ENCODE measurements around the gene SLC12A4. TPM values are rescaled to one million over a fixed set of nuclear protein-coding genes. Genes with fewer than 3 reads are reported as not detected.
"Not testable (repeated sequence)": the region's sequence is repeated elsewhere in the genome, so short reads cannot be mapped to it uniquely, and the experiment has no call there.

Gene SLC12A4
- total RNA-seq, 1 donor = 6.9 TPM

DNA sequence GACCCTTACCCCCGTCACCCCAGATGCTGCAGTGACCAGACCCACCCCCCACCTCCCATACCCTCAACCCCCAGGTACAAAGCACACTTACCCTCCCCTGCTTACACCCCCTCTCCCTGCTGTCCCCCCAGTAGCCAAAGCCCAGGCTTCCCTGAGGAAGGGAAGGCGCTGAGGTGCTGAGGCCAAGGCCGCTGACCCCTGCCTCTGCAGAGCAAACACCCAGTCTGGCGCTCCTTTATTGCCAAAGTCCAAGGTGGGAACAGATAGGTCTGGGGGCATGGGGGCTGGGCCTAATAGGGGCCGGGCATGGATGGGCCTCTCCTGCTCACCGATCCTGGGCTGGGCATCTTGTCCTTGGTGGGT, 25.2 kb downstream of the SLC12A4 start:
- Histone ChIP-seq H3K4me3 (ENCODE audit: low read length) (no peak overlapping the region), H3K4me1 (ENCODE audit: insufficient read depth, low read length) (peaks cover 24% of the 10 kb centered on the region), H3K27me3 (ENCODE audit: insufficient read depth, low read length) (no peaks in the 10 kb centered on the region), H3K9me3 (ENCODE audit: low read depth, low read length) (no peaks in the 10 kb centered on the region)

DNA sequence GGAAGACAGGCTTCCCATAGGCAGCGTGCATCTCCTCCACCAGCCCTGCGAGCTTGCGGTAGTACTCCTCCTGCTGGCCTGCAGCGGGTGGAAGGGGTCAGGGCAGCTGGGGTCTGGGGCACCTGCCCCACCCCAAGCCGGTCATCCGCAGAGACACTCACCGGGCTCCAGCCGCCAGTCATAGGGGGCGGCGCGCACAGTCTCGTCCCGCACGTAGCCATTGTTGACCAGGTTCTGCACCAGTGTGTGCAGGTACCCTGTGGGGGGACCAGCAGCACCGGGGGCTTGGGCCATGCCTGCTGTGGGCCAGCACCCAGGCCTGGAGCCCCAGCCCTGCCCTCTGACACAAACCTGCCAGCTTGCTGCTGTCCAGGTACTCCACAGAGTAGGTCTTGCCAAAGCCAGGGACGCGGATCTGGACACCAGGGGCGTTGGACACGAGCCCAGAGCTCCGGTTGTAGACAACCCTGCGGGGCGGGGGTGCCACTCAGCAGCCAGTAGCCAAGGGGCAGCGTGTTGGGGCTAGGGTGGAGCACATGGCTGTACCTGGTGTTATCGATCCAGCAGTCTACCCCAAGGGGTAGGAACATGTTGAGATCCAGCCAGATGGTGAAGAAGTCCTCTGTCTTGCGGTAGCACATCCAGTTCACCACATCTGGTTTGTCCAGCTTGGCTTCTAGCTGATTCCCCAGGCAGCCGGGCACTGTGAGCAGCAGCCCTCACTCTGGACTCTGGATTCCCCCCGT, 25.8 kb downstream of the SLC12A4 start:
- H3K27me3 ChIP-seq (ENCODE audit: insufficient read depth, low read length) = no peaks in the 10 kb centered on the region
- H3K4me1 ChIP-seq (ENCODE audit: insufficient read depth, low read length) = peaks cover 28% of the 10 kb centered on the region
- H3K4me3 ChIP-seq (ENCODE audit: low read length) = no peak overlapping the region
- H3K9me3 ChIP-seq (ENCODE audit: low read depth, low read length) = no peaks in the 10 kb centered on the region

DNA sequence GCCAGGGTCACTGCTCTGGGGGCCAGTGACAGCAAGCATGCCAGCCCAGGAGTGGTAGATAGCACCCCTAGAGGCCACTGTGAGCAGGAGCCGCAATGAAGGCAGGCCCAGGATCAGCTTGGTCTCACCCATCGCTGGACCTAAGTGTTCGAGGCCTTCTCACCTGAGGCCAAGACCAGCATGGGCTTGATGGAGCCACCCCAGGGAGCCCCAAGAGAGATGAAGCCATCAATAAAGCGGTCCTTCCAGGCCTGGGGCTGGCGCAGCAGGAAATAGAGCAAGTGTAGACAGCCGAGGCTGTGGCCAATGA, 26.3 kb downstream of the SLC12A4 start:
- H3K4me3 ChIP-seq (ENCODE audit: low read length) = no peak overlapping the region
- H3K27me3 ChIP-seq (ENCODE audit: insufficient read depth, low read length) = no peaks in the 10 kb centered on the region
- no peaks in the 10 kb centered on the region for H3K9me3 ChIP-seq (ENCODE audit: low read depth, low read length)
- peaks cover 33% of the 10 kb centered on the region for H3K4me1 ChIP-seq (ENCODE audit: insufficient read depth, low read length)

DNA sequence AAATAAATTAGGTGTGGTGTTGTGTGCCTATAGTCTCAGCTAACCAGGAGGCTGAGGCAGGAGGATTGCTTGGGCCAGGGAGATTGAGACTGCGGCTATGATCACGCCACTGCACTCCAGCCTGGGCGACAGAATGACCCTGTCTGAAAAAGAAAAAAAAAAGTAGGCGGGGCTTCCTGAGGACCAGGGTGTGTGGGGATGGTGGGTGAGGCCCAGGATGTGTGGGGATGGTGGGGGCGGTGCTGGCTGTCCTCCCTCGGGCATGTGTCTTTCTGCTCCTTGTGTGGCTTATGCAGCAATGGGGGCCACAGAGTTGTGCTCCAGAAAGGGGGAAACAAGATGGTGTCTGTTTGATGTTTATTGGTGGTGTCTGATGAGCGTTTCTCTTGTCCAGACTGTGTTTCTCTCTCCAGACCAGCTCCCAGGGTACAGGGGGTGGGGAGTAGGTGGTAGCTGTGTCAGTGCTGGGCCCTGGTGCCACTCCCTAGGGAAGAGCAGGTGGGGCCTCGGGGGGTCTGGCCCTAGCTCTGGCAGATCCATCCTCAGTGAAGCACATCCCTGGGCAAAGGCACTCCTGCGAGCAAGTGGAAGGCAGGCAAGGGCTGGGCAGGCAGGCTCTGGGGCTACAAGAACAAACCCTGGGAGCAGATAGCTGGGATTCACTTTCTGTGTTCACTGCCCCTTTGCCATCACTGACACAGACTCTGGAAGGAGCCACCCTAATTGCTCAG, 26.8 kb downstream of the SLC12A4 start:
- H3K9me3 ChIP-seq (ENCODE audit: low read depth, low read length) = no peaks in the 10 kb centered on the region
- H3K4me1 ChIP-seq (ENCODE audit: insufficient read depth, low read length) = peaks cover 38% of the 10 kb centered on the region
- H3K4me3 ChIP-seq (ENCODE audit: low read length) = no peak overlapping the region
- no peaks in the 10 kb centered on the region for H3K27me3 ChIP-seq (ENCODE audit: insufficient read depth, low read length)

DNA sequence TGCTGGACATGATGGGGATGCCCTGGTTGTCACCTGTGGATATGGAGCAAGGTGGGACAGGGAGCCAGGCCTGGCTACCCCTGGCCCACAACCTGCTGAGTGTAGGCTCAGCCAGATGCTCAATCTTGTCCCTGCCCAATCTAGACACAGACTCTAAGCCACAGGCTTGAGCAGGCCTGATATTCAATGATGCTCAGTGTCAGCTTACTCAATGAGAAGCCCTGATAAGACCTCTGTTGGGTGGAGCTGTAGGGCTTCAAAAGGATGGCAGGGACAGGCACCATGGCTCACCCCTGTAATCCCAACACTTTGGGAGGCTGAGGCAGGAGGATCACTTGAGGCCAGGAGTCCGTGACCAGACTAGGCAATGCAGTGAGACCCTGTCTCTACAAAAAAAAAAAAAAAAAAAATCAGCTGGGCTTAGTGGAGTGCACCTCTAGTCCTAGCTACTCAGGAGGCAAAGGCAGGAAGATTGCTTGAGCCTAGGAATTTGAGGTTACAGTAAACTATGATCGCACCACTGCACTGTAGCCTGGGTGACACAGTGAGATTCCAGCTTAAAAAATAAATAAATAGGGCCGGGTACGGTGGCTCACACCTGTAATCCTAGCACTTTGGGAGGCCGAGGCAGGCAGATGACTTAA, 27.9 kb downstream of the SLC12A4 start:
- peaks cover 38% of the 10 kb centered on the region for H3K4me1 ChIP-seq (ENCODE audit: insufficient read depth, low read length)
- no peak overlapping the region for H3K4me3 ChIP-seq (ENCODE audit: low read length)
- H3K27me3 ChIP-seq (ENCODE audit: insufficient read depth, low read length) = no peaks in the 10 kb centered on the region
- H3K9me3 ChIP-seq (ENCODE audit: low read depth, low read length) = no peaks in the 10 kb centered on the region

DNA sequence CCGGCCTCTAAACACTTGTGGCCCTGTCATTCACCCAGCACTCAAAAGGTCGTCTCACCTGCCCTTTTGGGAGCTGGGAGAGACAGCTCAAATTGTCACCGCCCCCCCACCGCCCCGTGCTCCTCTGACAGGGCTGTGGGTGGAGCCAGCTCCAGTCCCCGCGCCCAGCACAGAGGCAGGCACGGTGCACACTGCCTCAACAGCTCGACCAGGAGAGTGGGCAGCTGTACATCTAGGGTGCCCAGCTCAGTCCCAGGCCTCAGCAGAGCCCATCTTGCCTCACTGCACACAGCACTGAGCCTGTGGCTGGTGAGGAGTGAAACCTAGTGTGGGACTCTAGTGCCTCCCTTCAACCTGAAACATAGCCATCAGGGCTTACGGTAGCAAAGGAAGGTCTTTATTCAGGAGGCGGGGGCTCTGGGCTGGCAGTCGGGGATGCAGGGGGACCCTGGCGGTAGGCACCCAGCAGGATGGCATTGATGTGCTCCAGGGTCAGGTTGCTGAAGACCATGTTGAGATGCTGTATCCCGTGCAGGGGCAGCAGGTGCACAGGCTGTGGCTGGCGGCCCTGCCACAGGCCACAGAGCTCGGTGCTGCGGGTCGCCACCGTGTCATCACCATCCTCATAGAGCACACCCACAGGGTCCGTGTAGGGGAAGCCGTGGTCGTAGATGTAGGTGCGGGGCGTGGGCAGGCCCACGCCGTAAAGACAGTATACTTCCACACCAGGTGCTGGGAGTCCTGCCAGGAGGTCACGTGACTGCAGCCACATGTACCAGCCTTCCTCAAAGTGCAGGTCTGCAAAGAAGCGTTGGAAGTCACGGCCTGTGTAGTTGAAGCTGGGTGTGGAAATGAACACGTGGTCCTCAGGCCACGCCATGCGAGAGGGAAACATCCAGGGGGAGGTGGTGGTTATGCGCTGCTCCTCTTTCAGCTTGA, 28.7 kb downstream of the SLC12A4 start:
- Histone ChIP-seq H3K4me3 (ENCODE audit: low read length) (no peak overlapping the region), H3K27me3 (ENCODE audit: insufficient read depth, low read length) (no peaks in the 10 kb centered on the region), H3K4me1 (ENCODE audit: insufficient read depth, low read length) (peaks cover 46% of the 10 kb centered on the region), H3K9me3 (ENCODE audit: low read depth, low read length) (no peaks in the 10 kb centered on the region)

GRCh38 chr16:67937713-67938112, 30.7 kb downstream of the SLC12A4 start:
- not testable (repeated sequence) for H3K27me3 ChIP-seq (ENCODE audit: insufficient read depth, low read length); H3K9me3 ChIP-seq (ENCODE audit: low read depth, low read length); H3K4me3 ChIP-seq (ENCODE audit: low read length)
- H3K4me1 ChIP-seq (ENCODE audit: insufficient read depth, low read length) = peaks cover 52% of the 10 kb centered on the region

DNA sequence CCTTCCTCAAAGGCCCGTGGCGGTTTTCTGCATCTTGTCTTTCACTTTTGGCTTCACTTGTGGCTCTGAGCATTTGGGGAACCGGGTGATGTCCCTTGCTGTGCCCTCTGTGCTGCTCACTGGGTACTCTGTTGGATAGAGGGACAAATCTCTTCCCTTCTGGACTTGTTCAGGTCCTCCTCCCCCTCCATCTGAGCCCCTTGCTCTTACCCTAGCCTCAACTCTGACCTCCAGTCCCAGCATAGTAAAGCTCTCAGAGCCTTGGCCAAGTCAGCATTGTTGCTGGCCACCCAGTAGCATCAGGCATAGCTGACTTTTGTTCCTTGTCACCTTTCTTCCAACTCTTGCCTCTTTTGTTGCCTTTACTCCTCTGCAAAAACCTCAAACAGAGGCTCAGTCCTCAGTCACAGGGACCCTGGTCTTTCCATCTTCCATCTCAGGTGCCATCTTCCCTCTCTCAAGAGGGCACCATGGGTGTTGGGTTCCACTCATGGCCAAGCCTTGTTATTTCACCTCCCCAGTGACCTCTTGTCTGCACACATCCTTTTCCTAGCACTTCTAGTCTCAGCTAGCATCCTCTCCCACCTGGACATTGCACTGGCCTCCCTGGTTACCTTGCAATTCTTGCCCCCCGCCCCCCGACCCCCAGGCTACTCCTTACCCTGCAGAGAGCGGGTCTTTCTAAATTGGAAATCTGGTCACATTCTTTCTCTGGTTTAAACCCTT, 31.4 kb downstream of the SLC12A4 start:
- H3K4me3 ChIP-seq (ENCODE audit: low read length) = peak overlapping the region; percentile 98
- H3K4me1 ChIP-seq (ENCODE audit: insufficient read depth, low read length) = peaks cover 52% of the 10 kb centered on the region
- no peaks in the 10 kb centered on the region for H3K27me3 ChIP-seq (ENCODE audit: insufficient read depth, low read length)
- H3K9me3 ChIP-seq (ENCODE audit: low read depth, low read length) = no peaks in the 10 kb centered on the region

GRCh38 chr16:67936124-67936879, 32.1 kb downstream of the SLC12A4 start, which contains the start of gene PSMB10:
Gene PSMB10, minus strand, starts transcription at chr16:67936850. Its CDS starts 101 bp downstream, at chr16:67936749.
- H3K9me3 ChIP-seq (ENCODE audit: low read depth, low read length) = no peaks in the 10 kb centered on the region
- H3K4me1 ChIP-seq (ENCODE audit: insufficient read depth, low read length) = peaks cover 45% of the 10 kb centered on the region
- H3K27me3 ChIP-seq (ENCODE audit: insufficient read depth, low read length) = no peaks in the 10 kb centered on the region
- H3K4me3 ChIP-seq (ENCODE audit: low read length) = peak within 1 kb of the TSS; percentile 98

GRCh38 chr16:67935402-67936123, 32.9 kb downstream of the SLC12A4 start:
- Histone ChIP-seq H3K4me1 (ENCODE audit: insufficient read depth, low read length) (peaks cover 41% of the 10 kb centered on the region), H3K27me3 (ENCODE audit: insufficient read depth, low read length) (no peaks in the 10 kb centered on the region), H3K9me3 (ENCODE audit: low read depth, low read length) (no peaks in the 10 kb centered on the region), H3K4me3 (ENCODE audit: low read length) (peak overlapping the region; percentile 98)

- Histone ChIP-seq H3K27me3 (ENCODE audit: insufficient read depth, low read length) (no peaks in the 10 kb centered on the region), H3K4me3 (ENCODE audit: low read length) (no peak overlapping the region), H3K4me1 (ENCODE audit: insufficient read depth, low read length) (peaks cover 36% of the 10 kb centered on the region), H3K9me3 (ENCODE audit: low read depth, low read length) (no peaks in the 10 kb centered on the region)
These were observed 33.4 kb downstream of the SLC12A4 start for GRCh38 chr16:67935101-67935401.

DNA sequence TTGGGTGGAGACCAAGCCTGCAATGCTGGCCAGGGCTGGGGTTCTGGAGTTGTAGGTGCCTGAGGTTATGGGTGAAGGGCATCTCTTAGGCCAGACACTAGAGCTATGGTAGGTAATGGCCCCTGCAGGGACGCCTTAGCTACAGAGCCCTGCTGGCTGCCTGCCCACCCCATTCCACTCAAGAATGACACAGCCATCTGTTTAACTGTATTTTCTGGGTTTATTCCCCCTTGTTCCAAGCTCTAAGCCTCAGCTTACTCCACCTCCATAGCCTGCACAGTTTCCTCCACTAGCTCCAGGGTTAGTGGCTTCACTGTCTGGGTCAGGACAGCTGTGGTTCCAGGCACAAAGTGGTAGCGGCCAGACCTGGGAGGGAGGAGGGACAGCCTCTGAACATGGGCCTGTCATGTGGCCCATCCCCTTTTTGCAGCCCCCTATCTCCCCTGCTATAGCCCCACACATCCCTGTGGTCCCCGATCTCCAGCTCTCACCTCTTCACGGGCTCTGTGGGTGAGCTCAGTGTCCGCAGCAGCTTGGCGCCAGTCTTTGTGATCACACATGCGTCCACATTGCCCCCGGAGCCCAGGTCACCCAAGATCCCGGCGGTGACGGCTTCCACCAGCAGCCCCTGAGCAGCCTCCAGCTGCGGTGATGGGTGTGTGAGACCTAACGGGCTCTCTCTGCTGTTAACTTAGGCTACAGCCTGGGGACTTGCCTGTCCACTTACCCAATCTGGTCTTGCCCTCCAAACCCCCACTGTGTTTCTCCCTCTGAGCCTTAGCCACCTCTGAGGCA, 33.9 kb downstream of the SLC12A4 start:
- Histone ChIP-seq H3K4me3 (ENCODE audit: low read length) (no peak overlapping the region), H3K9me3 (ENCODE audit: low read depth, low read length) (no peaks in the 10 kb centered on the region), H3K27me3 (ENCODE audit: insufficient read depth, low read length) (no peaks in the 10 kb centered on the region), H3K4me1 (ENCODE audit: insufficient read depth, low read length) (peaks cover 30% of the 10 kb centered on the region)

DNA sequence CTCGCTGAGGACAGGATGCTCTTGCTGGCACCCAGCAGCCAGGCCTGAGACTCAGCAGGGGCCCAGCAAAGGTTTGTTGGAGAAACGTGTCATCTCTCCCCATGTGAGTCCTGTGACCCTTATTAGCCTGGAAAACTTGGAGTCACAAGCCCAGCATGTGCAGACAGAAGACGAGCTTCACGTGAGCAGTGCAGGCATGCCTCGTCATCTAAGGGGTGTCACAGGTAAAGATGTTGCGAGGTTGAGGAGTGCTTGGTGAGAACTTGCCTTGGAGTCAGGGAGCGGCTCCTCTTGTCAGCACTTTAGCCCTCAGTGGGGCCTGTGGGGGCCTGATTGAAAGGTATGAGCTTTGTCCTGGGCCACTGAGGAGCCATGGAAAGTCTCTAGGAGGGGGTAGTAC, 34.6 kb downstream of the SLC12A4 start:
- Histone ChIP-seq H3K9me3 (ENCODE audit: low read depth, low read length) (no peaks in the 10 kb centered on the region), H3K4me3 (ENCODE audit: low read length) (no peak overlapping the region), H3K4me1 (ENCODE audit: insufficient read depth, low read length) (peaks cover 29% of the 10 kb centered on the region), H3K27me3 (ENCODE audit: insufficient read depth, low read length) (no peaks in the 10 kb centered on the region)

Measured in mononuclear cell (primary cell).